ENCODE results near the gene ETS2. TPM values are rescaled to one million over a fixed set of nuclear protein-coding genes. Genes with fewer than 3 reads are reported as not detected.

Gene ETS2
- total RNA-seq, 2 experiments from 2014 or later: 17.0 to 20.1 TPM

- DNase-seq: no peak
- Mint-ChIP-seq H3K4me3 (no peak overlapping the region), H3K4me1 (ENCODE audit: low read depth) (peaks cover 13% of the 10 kb centered on the region), H3K27ac (no peak overlapping the region), H3K27me3 (ENCODE audit: low read depth) (no peaks in the 10 kb centered on the region), H3K36me3 (ENCODE audit: low read depth) (peaks cover 22% of the 10 kb centered on the region), H3K9me3 (ENCODE audit: insufficient read depth) (peaks cover 11% of the 10 kb centered on the region)
- ChIA-PET CTCF (no interaction called here), POLR2A (no interaction called here)
- no peak for ATAC-seq
These were observed 21.1 kb upstream of the ETS2 start for GRCh38 chr21:38784458-38785266.

GRCh38 chr21:38785483-38785882 is 20.2 kb upstream of the ETS2 start:
- peaks cover 19% of the 10 kb centered on the region for H3K36me3 Mint-ChIP-seq (ENCODE audit: low read depth)
- DNase-seq (no peak), ATAC-seq (no peak)
- CTCF ChIA-PET: interaction anchor here (2.1 kb wide), 1 partner anchor 16 kb away, joined by 4 read pairs; no protein-coding TSS in a partner anchor
- POLR2A ChIA-PET: no interaction called here
- H3K4me1 Mint-ChIP-seq (ENCODE audit: low read depth): peaks cover 8% of the 10 kb centered on the region
- no peak overlapping the region for H3K4me3 Mint-ChIP-seq
- H3K9me3 Mint-ChIP-seq (ENCODE audit: insufficient read depth): peaks cover 7% of the 10 kb centered on the region
- no peak overlapping the region for H3K27ac Mint-ChIP-seq
- H3K27me3 Mint-ChIP-seq (ENCODE audit: low read depth): no peaks in the 10 kb centered on the region

- ChIA-PET CTCF (interaction anchor here (2.1 kb wide), 1 partner anchor 17 kb away, joined by 4 read pairs; no protein-coding TSS in a partner anchor), POLR2A (no interaction called here)
- Mint-ChIP-seq H3K27me3 (ENCODE audit: low read depth) (no peaks in the 10 kb centered on the region), H3K27ac (no peak overlapping the region), H3K4me3 (no peak overlapping the region), H3K4me1 (ENCODE audit: low read depth) (peaks cover 10% of the 10 kb centered on the region), H3K36me3 (ENCODE audit: low read depth) (peaks cover 8% of the 10 kb centered on the region), H3K9me3 (ENCODE audit: insufficient read depth) (peaks cover 4% of the 10 kb centered on the region)
- ATAC-seq: no peak
- no peak for DNase-seq
These were observed 18.7 kb upstream of the ETS2 start for GRCh38 chr21:38787016-38787415.

GRCh38 chr21:38787461-38788274 is 18.1 kb upstream of the ETS2 start:
- Mint-ChIP-seq H3K27me3 (ENCODE audit: low read depth) (no peaks in the 10 kb centered on the region), H3K9me3 (ENCODE audit: insufficient read depth) (peaks cover 4% of the 10 kb centered on the region), H3K36me3 (ENCODE audit: low read depth) (peaks cover 3% of the 10 kb centered on the region), H3K27ac (no peak overlapping the region), H3K4me1 (ENCODE audit: low read depth) (peaks cover 10% of the 10 kb centered on the region), H3K4me3 (no peak overlapping the region)
- DNase-seq: no peak
- no peak for ATAC-seq
- CTCF ChIA-PET: interaction anchor here (2.1 kb wide), 1 partner anchor 18 kb away, joined by 4 read pairs; no protein-coding TSS in a partner anchor
- POLR2A ChIA-PET: interaction anchor here (0.8 kb wide), 1 partner anchor 20 kb away, joined by 3 read pairs; no protein-coding TSS in a partner anchor

GRCh38 chr21:38788275-38788905 is 17.3 kb upstream of the ETS2 start:
- H3K4me1 Mint-ChIP-seq (ENCODE audit: low read depth): peaks cover 10% of the 10 kb centered on the region
- no peak overlapping the region for H3K27ac Mint-ChIP-seq
- no peaks in the 10 kb centered on the region for H3K27me3 Mint-ChIP-seq (ENCODE audit: low read depth)
- POLR2A ChIA-PET: interaction anchor here (0.8 kb wide), 1 partner anchor 19 kb away, joined by 3 read pairs; no protein-coding TSS in a partner anchor
- DNase-seq (no peak), ATAC-seq (no peak)
- H3K36me3 Mint-ChIP-seq (ENCODE audit: low read depth): no peaks in the 10 kb centered on the region
- no peaks in the 10 kb centered on the region for H3K9me3 Mint-ChIP-seq (ENCODE audit: insufficient read depth)
- CTCF ChIA-PET: no interaction called here
- H3K4me3 Mint-ChIP-seq: no peak overlapping the region

- POLR2A ChIA-PET: no interaction called here
- CTCF ChIA-PET: no interaction called here
- Mint-ChIP-seq H3K36me3 (ENCODE audit: low read depth) (no peaks in the 10 kb centered on the region), H3K27me3 (ENCODE audit: low read depth) (no peaks in the 10 kb centered on the region), H3K27ac (no peak overlapping the region), H3K9me3 (ENCODE audit: insufficient read depth) (no peaks in the 10 kb centered on the region), H3K4me1 (ENCODE audit: low read depth) (peaks cover 10% of the 10 kb centered on the region), H3K4me3 (no peak overlapping the region)
- ATAC-seq (no peak), DNase-seq (no peak)
These were observed 16.5 kb upstream of the ETS2 start for GRCh38 chr21:38789275-38789674.

GRCh38 chr21:38790059-38790458 is 15.7 kb upstream of the ETS2 start:
- Mint-ChIP-seq H3K4me3 (no peak overlapping the region), H3K36me3 (ENCODE audit: low read depth) (no peaks in the 10 kb centered on the region), H3K4me1 (ENCODE audit: low read depth) (peaks cover 10% of the 10 kb centered on the region), H3K27me3 (ENCODE audit: low read depth) (no peaks in the 10 kb centered on the region), H3K27ac (no peak overlapping the region), H3K9me3 (ENCODE audit: insufficient read depth) (no peaks in the 10 kb centered on the region)
- DNase-seq (no peak), ATAC-seq (no peak)
- ChIA-PET POLR2A (no interaction called here), CTCF (no interaction called here)

- Mint-ChIP-seq H3K4me3 (no peak overlapping the region), H3K27ac (no peak overlapping the region), H3K4me1 (ENCODE audit: low read depth) (peaks cover 10% of the 10 kb centered on the region), H3K27me3 (ENCODE audit: low read depth) (no peaks in the 10 kb centered on the region), H3K9me3 (ENCODE audit: insufficient read depth) (no peaks in the 10 kb centered on the region), H3K36me3 (ENCODE audit: low read depth) (no peaks in the 10 kb centered on the region)
- ATAC-seq (no peak), DNase-seq (no peak)
- POLR2A ChIA-PET: no interaction called here
- CTCF ChIA-PET: no interaction called here
These were observed 14.8 kb upstream of the ETS2 start for GRCh38 chr21:38790961-38791360.

- Mint-ChIP-seq H3K4me1 (ENCODE audit: low read depth) (peaks cover 7% of the 10 kb centered on the region), H3K27me3 (ENCODE audit: low read depth) (no peaks in the 10 kb centered on the region), H3K4me3 (no peak overlapping the region), H3K36me3 (ENCODE audit: low read depth) (no peaks in the 10 kb centered on the region), H3K9me3 (ENCODE audit: insufficient read depth) (no peaks in the 10 kb centered on the region), H3K27ac (no peak overlapping the region)
- ATAC-seq (no peak), DNase-seq (no peak)
- POLR2A ChIA-PET: no interaction called here
- CTCF ChIA-PET: no interaction called here
These were observed 12.9 kb upstream of the ETS2 start for GRCh38 chr21:38792676-38793459.

- peaks cover 7% of the 10 kb centered on the region for H3K4me1 Mint-ChIP-seq (ENCODE audit: low read depth)
- ATAC-seq: no peak
These were observed 11.6 kb upstream of the ETS2 start for GRCh38 chr21:38793926-38794713.

GRCh38 chr21:38794978-38795377 is 10.8 kb upstream of the ETS2 start:
- H3K27me3 Mint-ChIP-seq (ENCODE audit: low read depth): no peaks in the 10 kb centered on the region
- POLR2A ChIA-PET: no interaction called here
- H3K4me1 Mint-ChIP-seq (ENCODE audit: low read depth): peaks cover 7% of the 10 kb centered on the region
- DNase-seq (no peak), ATAC-seq (no peak)
- no peaks in the 10 kb centered on the region for H3K36me3 Mint-ChIP-seq (ENCODE audit: low read depth)
- CTCF ChIA-PET: no interaction called here
- H3K4me3 Mint-ChIP-seq: no peak overlapping the region
- H3K27ac Mint-ChIP-seq: no peak overlapping the region
- H3K9me3 Mint-ChIP-seq (ENCODE audit: insufficient read depth): no peaks in the 10 kb centered on the region

More at GRCh38 chr21:38793926-38794713, 11.6 kb upstream of the ETS2 start:
- CTCF ChIA-PET: interaction anchor here (0.5 kb wide), 1 partner anchor 8 kb away, joined by 3 read pairs; no protein-coding TSS in a partner anchor
- POLR2A ChIA-PET: no interaction called here
- H3K36me3 Mint-ChIP-seq (ENCODE audit: low read depth): no peaks in the 10 kb centered on the region
- no peak overlapping the region for H3K4me3 Mint-ChIP-seq
- H3K27me3 Mint-ChIP-seq (ENCODE audit: low read depth): no peaks in the 10 kb centered on the region
- no peak for DNase-seq
- no peak overlapping the region for H3K27ac Mint-ChIP-seq
- no peaks in the 10 kb centered on the region for H3K9me3 Mint-ChIP-seq (ENCODE audit: insufficient read depth)
